ENCODE results near the gene RASL10A. TPM values are rescaled to one million over a fixed set of nuclear protein-coding genes. Genes with fewer than 3 reads are reported as not detected.

The RASL10A gene
- total and polyA plus RNA-seq, 9 of the 15 experiments (the other 6 are each of a cell fraction or from before 2014, with no cell fraction given) = 0.17 to 1.2 (median 0.45) TPM; not detected in 3

- TF ChIP-seq DIDO1 (tag; IDR thresholded peaks at IDR 0.05; ENCODE audit: low read depth) = no peak
- no peak for TF ChIP-seq NKRF (IDR thresholded peaks at IDR 0.05; ENCODE audit: borderline replicate concordance)
- no peak for TF ChIP-seq GMEB1 (CRISPR knock-in tag; IDR thresholded peaks at IDR 0.05)
- no peak for TF ChIP-seq ZNF212 (CRISPR knock-in tag; IDR thresholded peaks at IDR 0.05)
- TF ChIP-seq HDAC2 (IDR thresholded peaks at IDR 0.05) = no peak
- no peak for TF ChIP-seq JUNB (CRISPR knock-in tag; conservative IDR thresholded peaks at IDR 0.05)
- TF ChIP-seq KLF6 (CRISPR knock-in tag; IDR thresholded peaks at IDR 0.05; ENCODE audit: borderline replicate concordance) = no peak
Measured at GRCh38 chr22:29328566-29329500, 13.3 kb upstream of the RASL10A start (continued).

Measured in K562 (cell line).